Keratinocyte (primary cell): Measurements from ENCODE around the gene AGR2.

Source experiments
- EZH2 ChIP-seq: IDR thresholded peaks from one replicate; pipeline ENCODE4 v1.6.1; 2012; ENCODE audit warnings: inconsistent platforms, mild to moderate bottlenecking, low read length, moderate library complexity
- TF ChIP-seq, protein P1 (sequence below), 3 experiments: IDR thresholded peaks in 1 of 3; conservative IDR thresholded peaks in 1 of 3; optimal IDR thresholded peaks in 1 of 3; 2 replicates in 2 of 3; 3 replicates in 1 of 3; pipeline versions ENCODE3 to v1.5.1; 2011; ENCODE audit warnings: low read length in 3 of 3, mild to moderate bottlenecking in 3 of 3, moderate library complexity in 2 of 3, control low read depth in 1 of 3, inconsistent platforms in 1 of 3; ENCODE audit not compliant: insufficient read depth in 2 of 3; ENCODE audit errors: extremely low read depth in 1 of 3

- TF ChIP-seq, protein P1, sequence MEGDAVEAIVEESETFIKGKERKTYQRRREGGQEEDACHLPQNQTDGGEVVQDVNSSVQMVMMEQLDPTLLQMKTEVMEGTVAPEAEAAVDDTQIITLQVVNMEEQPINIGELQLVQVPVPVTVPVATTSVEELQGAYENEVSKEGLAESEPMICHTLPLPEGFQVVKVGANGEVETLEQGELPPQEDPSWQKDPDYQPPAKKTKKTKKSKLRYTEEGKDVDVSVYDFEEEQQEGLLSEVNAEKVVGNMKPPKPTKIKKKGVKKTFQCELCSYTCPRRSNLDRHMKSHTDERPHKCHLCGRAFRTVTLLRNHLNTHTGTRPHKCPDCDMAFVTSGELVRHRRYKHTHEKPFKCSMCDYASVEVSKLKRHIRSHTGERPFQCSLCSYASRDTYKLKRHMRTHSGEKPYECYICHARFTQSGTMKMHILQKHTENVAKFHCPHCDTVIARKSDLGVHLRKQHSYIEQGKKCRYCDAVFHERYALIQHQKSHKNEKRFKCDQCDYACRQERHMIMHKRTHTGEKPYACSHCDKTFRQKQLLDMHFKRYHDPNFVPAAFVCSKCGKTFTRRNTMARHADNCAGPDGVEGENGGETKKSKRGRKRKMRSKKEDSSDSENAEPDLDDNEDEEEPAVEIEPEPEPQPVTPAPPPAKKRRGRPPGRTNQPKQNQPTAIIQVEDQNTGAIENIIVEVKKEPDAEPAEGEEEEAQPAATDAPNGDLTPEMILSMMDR (optimal IDR thresholded peaks at IDR 0.05 in 1 of 3, IDR thresholded peaks at IDR 0.05 in 1 of 3, conservative IDR thresholded peaks at IDR 0.05 in 1 of 3; ENCODE audit: extremely low read depth in 1 of 3, insufficient read depth in 2 of 3, low read length in 3 of 3) = no peak
- TF ChIP-seq EZH2 = no peak
Measured at GRCh38 chr7:16773884-16774283, 30.9 kb downstream of the AGR2 start.
